Stomach (tissue), 9 donors: ENCODE measurements around the gene MED15. TPM values are rescaled to one million over a fixed set of nuclear protein-coding genes. Genes with fewer than 3 reads are reported as not detected.
"Not testable (repeated sequence)": the region's sequence is repeated elsewhere in the genome, so short reads cannot be mapped to it uniquely, and the experiment has no call there.

Source experiments
- DNase-seq, 2 donors: peaks; one replicate each; pipeline versions ENCODE4 v3.0.0 to v3.0.0-alpha.2; 2013 to 2019
- H3K27ac ChIP-seq, 5 donors: fragments of 200-600 bp in 4 of 5; sonication (generic) in 4 of 5; one replicate each; pipeline ENCODE4 v1.5.1; 2013 to 2019; ENCODE audit warnings: mild to moderate bottlenecking in 1 of 5, moderate library complexity in 1 of 5
- H3K27me3 ChIP-seq, 3 donors: fragments of 200-600 bp; sonication (generic); one replicate each; pipeline ENCODE4 v1.5.1; 2017 to 2019; ENCODE audit warnings: mixed run types in 1 of 3
- H3K36me3 ChIP-seq, 4 donors: fragments of 200-600 bp; sonication (generic); 1 replicate in 3 of 4; 2 replicates in 1 of 4; pipeline ENCODE4 v1.5.1; 2016 to 2019
- H3K4me1 ChIP-seq, 4 donors: fragments of 200-600 bp; sonication (generic); one replicate each; pipeline ENCODE4 v1.5.1; 2016 to 2019
- H3K4me3 ChIP-seq, 4 donors: fragments of 200-600 bp; sonication (generic) in 3 of 4; one replicate each; pipeline ENCODE4 v1.5.1; 2016 to 2019; ENCODE audit warnings: mild to moderate bottlenecking in 1 of 4
- H3K9me3 ChIP-seq, 4 donors: fragments of 200-600 bp; sonication (generic); one replicate each; pipeline ENCODE4 v1.5.1; 2016 to 2019
- CTCF ChIP-seq, 7 experiments: fragments of 450-650 bp in 4 of 7; fragments of 200-600 bp in 3 of 7; sonication (generic) in 3 of 7; IDR thresholded peaks; one replicate each; pipeline ENCODE4 v1.5.1; 2016 to 2019; ENCODE audit warnings: antibody characterized with exemption in 7 of 7, control low read depth in 2 of 7, mild to moderate bottlenecking in 1 of 7
- EP300 ChIP-seq: sonication (generic); formaldehyde crosslinking; IDR thresholded peaks from one replicate; pipeline ENCODE4 v1.6.1; 2017; ENCODE audit warnings: antibody characterized with exemption
- POLR2A ChIP-seq, 4 donors: fragments of 450-650 bp; IDR thresholded peaks; one replicate each; pipeline ENCODE4 v1.6.1; 2016; ENCODE audit warnings: antibody characterized with exemption in 4 of 4, control low read depth in 2 of 4, mild to moderate bottlenecking in 1 of 4, moderate library complexity in 1 of 4
- POLR2AphosphoS5 ChIP-seq, 3 donors: sonication (generic); formaldehyde crosslinking; IDR thresholded peaks; one replicate each; pipeline ENCODE4 v1.6.1; 2016; ENCODE audit warnings: antibody characterized with exemption in 3 of 3
- WGBS, 5 donors: extraction: QIAGEN DNeasy Blood & Tissue Kit in 3 of 5; methylation state at CpG; one replicate each; pipeline versions ENCODE4 v1.1.5 to v1.1.7; 2013 to 2018; 5-methylcytosine and 5-hydroxymethylcytosine counted together
- intact Hi-C: fragments of 100-400 bp; cut with DNase I; formaldehyde crosslinking; loops from one replicate; pipeline ENCODE4 v1.15.1; 2023; ENCODE audit warnings: low total_unique reads
- polyA plus RNA-seq, 3 donors: library from polyadenylated mRNA; stranded (reverse); fragments of 200-250 nt; gene quantifications; one replicate each; pipeline ENCODE4 v1.2.3, GENCODE V29; 2013
- total RNA-seq, 5 donors: library from RNA; depleted of rRNA; stranded (reverse); fragments of >200 nt; gene quantifications; one replicate each; pipeline versions ENCODE4 v1.1.0 to v1.2.3, GENCODE V29; 2014 to 2016
- donor health status: healthy with polysubstance abuse.
- donor health status: Bipolar disorder and iron deficiency.
- donor health status: healthy.

Gene MED15
- total and polyA plus RNA-seq, 8 donors: 28.3 to 289 (median 69.6) TPM

- WGBS, 5 donors: 93 to 98% (median 96%) methylated on average over 1 of the region's 1 CpG
- TF ChIP-seq POLR2AphosphoS5 (IDR thresholded peaks at IDR 0.05) (no peak), CTCF (IDR thresholded peaks at IDR 0.05) (no peak), POLR2A (IDR thresholded peaks at IDR 0.05) (no peak), EP300 (no peak)
- Histone ChIP-seq H3K4me1 (no peaks in the 10 kb centered on the region), H3K4me3 (no peak overlapping the region), H3K27ac (no peak overlapping the region), H3K9me3 (no peaks in the 10 kb centered on the region), H3K27me3 (no peaks in the 10 kb centered on the region), H3K36me3 (peaks cover 0 to 16% (median 10%) of the 10 kb centered on the region in 4 donors)
- no peak for DNase-seq
- intact Hi-C loops: no loop called here
These were observed 27.7 kb upstream of the MED15 start for GRCh38 chr22:20479612-20480196.

- H3K27ac ChIP-seq, H3K27me3 ChIP-seq, H3K4me1 ChIP-seq, DNase-seq, H3K4me3 ChIP-seq, H3K9me3 ChIP-seq, intact Hi-C loops: not testable (repeated sequence)
- WGBS, 5 donors: 96 to 99% (median 98%) methylated on average over 7 of the region's 7 CpGs
- H3K36me3 ChIP-seq: peaks cover 4 to 24% (median 16%) of the 10 kb centered on the region in 4 donors
These were observed 24.3 kb upstream of the MED15 start for GRCh38 chr22:20483143-20483506.

- H3K27ac ChIP-seq: no peak overlapping the region
- TF ChIP-seq POLR2A (IDR thresholded peaks at IDR 0.05) (no peak), CTCF (IDR thresholded peaks at IDR 0.05) (no peak), EP300 (no peak), POLR2AphosphoS5 (IDR thresholded peaks at IDR 0.05) (no peak)
- peaks cover 6 to 31% (median 23%) of the 10 kb centered on the region in 4 donors for H3K36me3 ChIP-seq
- DNase-seq: no peak
- 91 to 98% (median 97%) methylated on average over 6 to 14 of the region's 14 CpGs for WGBS, 5 donors
- H3K27me3 ChIP-seq: no peaks in the 10 kb centered on the region
- H3K9me3 ChIP-seq: no peaks in the 10 kb centered on the region
- peaks cover 0 to 5% (median 0%) of the 10 kb centered on the region in 4 donors for H3K4me1 ChIP-seq
- no peak overlapping the region for H3K4me3 ChIP-seq
- intact Hi-C loops: no loop called here
These were observed 23.6 kb upstream of the MED15 start for GRCh38 chr22:20483771-20484170.

GRCh38 chr22:20484948-20485683 is 22.3 kb upstream of the MED15 start:
- Histone ChIP-seq H3K27ac (no peak overlapping the region), H3K9me3 (no peaks in the 10 kb centered on the region), H3K36me3 (peaks cover 6 to 35% (median 26%) of the 10 kb centered on the region in 4 donors), H3K4me1 (peaks cover 0 to 10% (median 2%) of the 10 kb centered on the region in 4 donors), H3K4me3 (no peak overlapping the region), H3K27me3 (no peaks in the 10 kb centered on the region)
- 88 to 95% (median 93%) methylated on average over 4 of the region's 4 CpGs for WGBS, 5 donors
- TF ChIP-seq POLR2AphosphoS5 (IDR thresholded peaks at IDR 0.05): no peak
- TF ChIP-seq POLR2A (IDR thresholded peaks at IDR 0.05): no peak
- no peak for TF ChIP-seq EP300
- TF ChIP-seq CTCF (IDR thresholded peaks at IDR 0.05): no peak
- intact Hi-C loops: no loop called here
- DNase-seq: no peak

GRCh38 chr22:20486229-20486628 is 21.2 kb upstream of the MED15 start:
- Histone ChIP-seq H3K27ac (no peak overlapping the region), H3K27me3 (no peaks in the 10 kb centered on the region), H3K9me3 (no peaks in the 10 kb centered on the region), H3K4me3 (no peak overlapping the region), H3K4me1 (peaks cover 0 to 10% (median 4%) of the 10 kb centered on the region in 4 donors), H3K36me3 (peaks cover 6 to 35% (median 26%) of the 10 kb centered on the region in 4 donors)
- no peak for TF ChIP-seq CTCF (IDR thresholded peaks at IDR 0.05)
- no peak for DNase-seq
- 91 to 95% (median 94%) methylated on average over 2 of the region's 2 CpGs for WGBS, 5 donors
- intact Hi-C loops: no loop called here
